Activated naive CD4-positive, alpha-beta T cell treated with Interleukin-2 at 50 U/mL for 16 hours (primary cell): ENCODE measurements around the gene PRL.

Experiments used
- DNase-seq: peaks from one replicate; pipeline ENCODE4 v3.0.0-alpha.2; 2020

The PRL gene

GRCh38 chr6:22296936-22297335 lies at the start of gene PRL:
PRL (minus strand) TSS chr6:22297036; CDS start chr6:22296982, 54 bp downstream.
- DNase-seq = no peak

GRCh38 chr6:22343864-22344263 lies 47.0 kb upstream of the PRL start:
- no peak for DNase-seq

- DNase-seq = no peak
These were observed 37.9 kb upstream of the PRL start for GRCh38 chr6:22334778-22335177.

- no peak for DNase-seq
These were observed 37.0 kb upstream of the PRL start for GRCh38 chr6:22333802-22334201.

GRCh38 chr6:22332711-22333110 lies 35.9 kb upstream of the PRL start:
- no peak for DNase-seq

GRCh38 chr6:22332216-22332615 lies 35.4 kb upstream of the PRL start:
- DNase-seq = no peak

- DNase-seq = no peak
These were observed 34.1 kb upstream of the PRL start for GRCh38 chr6:22330941-22331340.

- no peak for DNase-seq
These were observed 31.6 kb upstream of the PRL start for GRCh38 chr6:22328474-22328873.

- DNase-seq = no peak
These were observed 31.0 kb upstream of the PRL start for GRCh38 chr6:22327881-22328280.

- no peak for DNase-seq
These were observed 29.7 kb upstream of the PRL start for GRCh38 chr6:22326500-22326899.

GRCh38 chr6:22325481-22325880 lies 28.6 kb upstream of the PRL start:
- no peak for DNase-seq

- no peak for DNase-seq
These were observed 27.0 kb upstream of the PRL start for GRCh38 chr6:22323848-22324247.

- DNase-seq = no peak
These were observed 25.5 kb upstream of the PRL start for GRCh38 chr6:22322103-22323030.

GRCh38 chr6:22320750-22321149 lies 23.9 kb upstream of the PRL start:
- no peak for DNase-seq

GRCh38 chr6:22318404-22318803 lies 21.6 kb upstream of the PRL start:
- no peak for DNase-seq

GRCh38 chr6:22313796-22314195 lies 17.0 kb upstream of the PRL start:
- no peak for DNase-seq

GRCh38 chr6:22308939-22309338 lies 12.1 kb upstream of the PRL start:
- DNase-seq = no peak

GRCh38 chr6:22306741-22307466 lies 10.1 kb upstream of the PRL start:
- DNase-seq = no peak

GRCh38 chr6:22302838-22303237 lies 6.0 kb upstream of the PRL start:
- no peak for DNase-seq

- no peak for DNase-seq
These were observed 3.6 kb upstream of the PRL start for GRCh38 chr6:22300273-22300998.

GRCh38 chr6:22298475-22298890 lies 1.6 kb upstream of the PRL start:
- no peak for DNase-seq

- DNase-seq = no peak
These were observed 769 bp downstream of the PRL start for GRCh38 chr6:22296067-22296466.

- no peak for DNase-seq
These were observed 1.7 kb downstream of the PRL start for GRCh38 chr6:22295145-22295544.
